HG03575 (cell line): ENCODE measurements around the gene CACNG6.
"Not testable (repeated sequence)": the region's sequence is repeated elsewhere in the genome, so short reads cannot be mapped to it uniquely, and the experiment has no call there.

Experiments used
- ATAC-seq: cut with Tn5 transposase; IDR thresholded peaks from one replicate; pipeline ENCODE4 v1.9.1; 2021; ENCODE audit not compliant: unreplicated experiment, insufficient number of reproducible peaks, low FRiP score; ENCODE audit errors: extremely low read depth

CACNG6 gene, protein sequence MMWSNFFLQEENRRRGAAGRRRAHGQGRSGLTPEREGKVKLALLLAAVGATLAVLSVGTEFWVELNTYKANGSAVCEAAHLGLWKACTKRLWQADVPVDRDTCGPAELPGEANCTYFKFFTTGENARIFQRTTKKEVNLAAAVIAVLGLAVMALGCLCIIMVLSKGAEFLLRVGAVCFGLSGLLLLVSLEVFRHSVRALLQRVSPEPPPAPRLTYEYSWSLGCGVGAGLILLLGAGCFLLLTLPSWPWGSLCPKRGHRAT

DNA sequence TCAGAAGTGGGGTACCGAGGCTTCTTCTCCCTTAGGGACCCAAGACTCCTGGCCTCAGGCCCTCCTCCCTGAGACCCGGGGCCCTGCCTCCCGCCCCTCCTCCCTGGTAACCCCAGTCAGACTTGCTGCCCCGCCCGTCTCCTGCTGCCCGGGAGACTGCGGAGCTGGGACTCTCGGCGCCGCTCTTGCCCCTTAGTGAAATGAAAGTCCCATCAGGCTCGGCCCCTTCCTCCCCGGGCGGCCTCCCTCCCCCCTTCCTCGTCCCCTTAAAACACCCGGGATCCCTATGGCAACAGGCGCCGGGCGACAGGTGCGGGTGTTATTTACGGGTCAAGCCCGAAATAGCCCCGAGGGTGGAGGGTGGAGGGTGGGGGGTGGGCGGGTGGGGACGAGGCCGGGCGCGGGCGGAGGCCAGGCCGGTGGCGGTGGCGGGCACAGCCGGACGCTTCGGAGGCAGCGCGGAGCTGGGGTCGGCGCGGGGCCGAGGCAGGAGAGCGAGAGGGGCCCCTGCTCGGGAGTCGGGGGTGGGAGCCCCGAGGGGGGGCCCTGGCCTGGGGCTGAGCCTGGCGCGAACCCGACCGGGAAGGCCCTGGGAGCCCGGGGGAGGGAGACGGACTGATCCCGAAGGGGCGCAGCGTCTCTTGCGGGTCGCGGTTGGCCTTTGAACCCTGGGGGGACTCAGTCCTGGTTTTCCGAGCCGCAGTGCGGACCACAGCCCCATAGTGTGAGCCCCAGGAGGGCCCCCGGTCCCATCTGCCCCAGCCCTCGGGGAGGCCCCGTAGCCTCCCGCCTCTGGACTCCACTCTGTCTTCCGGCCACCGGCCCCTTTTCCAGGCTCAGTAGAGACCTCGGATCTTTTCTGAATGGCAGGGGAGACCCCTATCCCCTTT is at the start of gene CACNG6:
Gene CACNG6, plus strand, starts transcription at position 414 of the 890 bp plus-strand sequence. CDS start 1,241 bp downstream, outside the sequence.
- ATAC-seq = no peak

- no peak for ATAC-seq
Measured at GRCh38 chr19:53942001-53942786, 49.2 kb upstream of the CACNG6 start.

DNA sequence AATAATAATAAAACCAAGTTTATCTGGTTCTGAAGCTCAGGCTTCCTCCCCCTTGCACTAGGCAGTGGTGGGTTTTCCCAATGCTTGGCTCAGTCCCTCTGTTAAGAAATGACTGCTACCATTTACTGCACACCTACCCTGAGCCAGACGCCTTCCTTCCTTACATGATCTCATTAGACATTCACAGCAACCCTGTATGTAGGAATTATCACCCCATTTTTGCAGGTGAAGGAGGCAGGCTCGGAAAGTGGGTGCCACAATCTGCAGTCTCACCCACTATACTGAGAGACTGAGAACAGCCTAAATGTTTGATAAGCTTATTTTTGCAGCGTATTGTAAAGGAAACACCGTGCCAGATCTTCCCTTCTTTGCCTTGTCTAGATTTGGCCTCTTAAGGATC is 47.0 kb upstream of the CACNG6 start:
- ATAC-seq = no peak

GRCh38 chr19:53944933-53945332 is 46.5 kb upstream of the CACNG6 start:
- ATAC-seq = no peak

DNA sequence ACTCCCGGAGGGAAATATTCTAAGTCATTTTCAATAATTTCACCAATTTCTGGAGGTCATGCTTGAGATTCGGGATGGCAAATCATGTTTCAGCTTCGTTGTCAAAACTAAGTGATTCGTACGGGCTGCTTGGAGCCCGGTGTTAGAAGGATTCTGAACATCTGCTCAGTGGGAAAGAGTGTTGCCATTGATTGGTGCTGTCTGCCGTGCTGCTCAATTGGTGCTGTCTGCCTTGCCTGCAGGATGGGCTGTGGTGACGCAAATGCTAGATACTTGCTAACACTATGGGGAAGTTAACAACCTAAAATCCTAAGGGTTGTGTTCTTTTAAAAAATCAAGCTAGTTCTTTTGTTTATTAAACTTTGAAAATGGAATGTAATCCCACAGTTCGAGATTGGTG is 46.0 kb upstream of the CACNG6 start:
- ATAC-seq = no peak

DNA sequence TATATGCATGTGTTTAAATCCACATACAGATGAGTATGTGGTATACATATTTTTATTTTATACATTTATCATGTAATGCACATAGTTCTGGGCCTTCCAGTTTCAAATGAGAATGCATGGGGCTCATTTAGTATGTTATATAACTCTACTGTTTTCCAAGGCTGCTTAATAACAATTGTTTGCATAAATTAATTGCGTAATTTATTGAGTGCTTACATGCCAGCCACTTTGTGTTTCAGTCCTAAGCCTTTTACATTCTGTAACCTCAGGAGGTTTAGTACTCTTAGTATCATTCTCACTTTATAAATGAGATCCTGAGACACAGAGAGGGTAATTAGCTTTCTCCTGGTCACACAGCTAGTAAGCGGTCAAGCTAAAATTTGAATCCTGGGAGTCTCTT is 45.4 kb upstream of the CACNG6 start:
- ATAC-seq = no peak

GRCh38 chr19:53947624-53948023 is 43.8 kb upstream of the CACNG6 start:
- ATAC-seq = no peak

DNA sequence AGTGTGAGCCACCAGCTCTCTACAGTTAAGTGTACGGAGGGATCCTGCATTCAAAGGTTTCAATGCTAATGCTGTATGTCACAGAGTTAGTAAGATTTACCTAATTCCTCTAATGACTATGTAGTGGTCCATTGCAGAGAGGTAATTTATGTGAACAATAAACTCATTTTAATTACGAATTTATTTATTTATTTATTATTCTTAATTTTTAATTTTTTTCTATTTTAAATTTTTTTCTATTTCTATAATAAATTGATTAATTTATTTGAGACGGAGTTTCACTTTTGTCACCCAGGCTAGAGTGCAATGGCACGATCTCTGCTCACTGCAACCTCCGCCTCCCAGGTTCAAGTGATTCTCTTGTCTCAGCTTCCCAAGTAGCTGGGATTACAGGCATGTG is 42.8 kb upstream of the CACNG6 start:
- ATAC-seq = not testable (repeated sequence)

DNA sequence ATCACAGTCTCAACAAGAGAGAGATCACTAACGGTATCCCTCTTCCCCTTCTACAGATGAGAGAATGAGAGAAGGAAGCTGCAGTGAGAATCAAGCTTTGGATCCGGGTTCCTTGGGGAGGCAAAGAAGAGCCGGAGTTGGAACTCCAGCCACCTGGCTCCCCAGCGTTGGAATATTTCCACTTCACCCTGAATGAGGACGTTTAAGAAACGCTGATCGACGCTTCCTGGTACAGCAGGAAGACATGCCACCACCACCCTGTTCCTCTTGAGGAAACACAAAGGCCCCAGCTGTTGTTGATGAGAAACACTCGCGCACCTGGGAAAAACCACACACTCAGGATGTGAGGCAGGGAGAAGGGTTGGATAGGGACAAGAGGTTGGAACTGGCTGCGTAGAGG is 40.0 kb upstream of the CACNG6 start:
- no peak for ATAC-seq

DNA sequence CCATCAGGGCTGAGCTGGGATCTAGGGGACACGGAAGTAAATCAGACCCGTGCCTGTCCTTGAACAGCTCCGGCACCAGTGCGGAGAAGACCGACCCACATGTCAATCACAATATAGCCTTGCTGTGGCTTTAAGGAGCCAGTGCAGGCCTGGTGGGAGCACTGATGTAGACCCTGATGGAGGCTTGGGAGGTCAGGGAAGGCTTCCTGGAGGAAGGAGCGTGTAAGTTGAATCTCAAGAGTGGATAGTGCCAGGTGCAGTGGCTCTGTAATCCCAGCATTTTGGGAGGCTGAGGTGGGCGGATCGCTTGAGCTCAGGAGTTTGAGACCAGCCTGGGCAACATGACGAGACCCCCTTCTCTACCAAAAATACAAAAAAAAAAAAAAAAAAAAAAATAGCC is 39.5 kb upstream of the CACNG6 start:
- no peak for ATAC-seq

GRCh38 chr19:53953383-53953782 is 38.1 kb upstream of the CACNG6 start:
- no peak for ATAC-seq

- no peak for ATAC-seq
Measured at GRCh38 chr19:53957448-53958167, 33.8 kb upstream of the CACNG6 start.

- ATAC-seq = no peak
Measured at GRCh38 chr19:53958168-53958571, 33.3 kb upstream of the CACNG6 start.

GRCh38 chr19:53958823-53959757 is 32.3 kb upstream of the CACNG6 start:
- no peak for ATAC-seq

DNA sequence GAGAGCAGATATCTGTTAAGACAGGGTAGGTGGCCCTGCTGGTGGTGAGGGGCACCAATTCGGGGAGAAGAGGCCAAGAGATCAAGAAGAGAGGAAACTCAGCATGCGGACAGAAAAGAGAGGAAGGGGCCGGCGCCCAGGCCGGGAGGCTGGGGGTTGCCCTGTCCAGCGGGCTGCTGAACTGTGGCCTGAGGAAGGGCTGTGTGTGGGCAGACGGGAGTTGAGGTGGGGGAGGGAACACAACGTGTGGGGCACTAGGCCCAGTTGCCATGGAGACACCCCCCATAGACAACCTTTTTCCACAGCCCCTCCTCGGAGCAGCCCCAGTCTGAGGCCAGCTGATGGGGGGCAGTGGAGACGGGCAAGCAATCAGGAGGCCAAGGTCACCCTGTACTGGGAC is 31.2 kb upstream of the CACNG6 start:
- no peak for ATAC-seq

GRCh38 chr19:53960886-53961285 is 30.6 kb upstream of the CACNG6 start:
- no peak for ATAC-seq

DNA sequence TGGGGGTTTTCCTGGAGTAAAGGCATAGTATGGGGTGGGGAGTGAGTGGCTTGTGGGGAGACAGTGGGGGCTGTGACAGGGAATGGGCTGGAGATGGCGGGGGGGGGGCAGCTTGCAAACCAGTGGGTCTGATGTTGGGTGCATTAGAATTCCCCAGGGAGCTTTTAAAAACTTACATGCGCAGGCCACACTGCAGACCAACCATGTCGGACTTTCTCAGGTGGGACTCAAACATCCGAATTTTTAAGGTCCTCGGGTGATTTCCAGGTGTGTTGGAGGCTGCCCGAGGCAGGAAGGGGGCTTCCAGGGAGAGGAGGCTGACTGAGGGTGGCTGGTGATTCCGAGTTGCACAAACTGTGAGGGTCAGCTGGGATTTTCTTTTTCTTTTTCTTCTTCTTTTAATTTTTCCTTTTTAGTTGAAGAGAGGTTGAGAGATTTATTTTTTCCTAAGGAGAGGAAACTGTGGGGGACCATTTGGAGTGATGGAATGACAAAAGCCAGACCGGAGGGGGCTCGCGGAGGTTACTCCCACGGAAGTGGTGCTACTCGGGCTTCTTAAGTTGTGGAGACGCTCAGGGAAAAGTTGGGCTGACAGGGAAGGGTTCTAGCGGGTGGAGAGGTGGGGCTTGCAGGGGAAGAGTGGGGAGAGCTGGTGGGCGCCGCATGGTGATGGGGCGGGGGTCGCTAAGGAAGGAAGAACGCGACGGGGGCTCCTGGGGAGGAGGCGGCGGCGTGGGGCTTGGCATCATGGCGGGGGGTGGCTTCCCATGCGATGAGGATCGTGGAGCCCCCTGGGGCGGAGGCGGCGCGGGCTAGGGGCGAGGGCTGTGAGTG is 29.7 kb upstream of the CACNG6 start:
- ATAC-seq = no peak
